H1 (cell line): Measurements from ENCODE around the gene ENKUR. TPM values are rescaled to one million over a fixed set of nuclear protein-coding genes. Genes with fewer than 3 reads are reported as not detected.

Source experiments
- CHD1 ChIP-seq: IDR thresholded peaks from 2 replicates; pipeline ENCODE4 v1.6.1; 2012; ENCODE audit warnings: low read depth, low read length, improper control_type of control experiment
- SP2 ChIP-seq: IDR thresholded peaks from 2 replicates; pipeline ENCODE4 v1.6.1; 2012; ENCODE audit warnings: mild to moderate bottlenecking, low read length, inconsistent platforms
- ZNF274 ChIP-seq: IDR thresholded peaks from 2 replicates; pipeline ENCODE4 v1.7.0; 2012; ENCODE audit warnings: low read length, borderline replicate concordance; ENCODE audit errors: extremely low read depth
- polyA plus RNA-seq, 7 experiments: library from polyadenylated mRNA; depleted of rRNA in 3 of 7; stranded (reverse) in 5 of 7; unstranded in 2 of 7; fragments of >200 nt in 5 of 7; fragments of 200-250 nt in 2 of 7; gene quantifications; 1 replicate in 5 of 7; 2 replicates in 1 of 7; 4 replicates in 1 of 7; pipeline versions ENCODE4 v1.2.1 to v1.2.3, GENCODE V29; 2011 to 2013; ENCODE audit warnings: missing spikeins in 2 of 7, mixed read lengths in 2 of 7
- total RNA-seq: library from RNA; stranded (reverse); fragmentation: NEBNext Ultra II Directional; extraction: Animal tissue kit (Norgen Biotek cat#: 25700); gene quantifications from 2 replicates; pipeline ENCODE4 v1.2.1, GENCODE V29; 2021
- TF ChIP-seq, protein P1 (sequence below), 3 experiments: IDR thresholded peaks; 1 replicate in 2 of 3; 2 replicates in 1 of 3; pipeline versions ENCODE4 v1.5.1 to v1.6.1; 2011; ENCODE audit warnings: low read length in 3 of 3, mild to moderate bottlenecking in 3 of 3, inconsistent platforms in 2 of 3, low read depth in 1 of 3, moderate library complexity in 1 of 3; ENCODE audit not compliant: insufficient read depth in 1 of 3; ENCODE audit errors: control extremely low read depth in 1 of 3

The ENKUR gene
- total and polyA plus RNA-seq, 2 of the 8 experiments (the other 6 are each of a cell fraction or from before 2014, with no cell fraction given): not detected

DNA sequence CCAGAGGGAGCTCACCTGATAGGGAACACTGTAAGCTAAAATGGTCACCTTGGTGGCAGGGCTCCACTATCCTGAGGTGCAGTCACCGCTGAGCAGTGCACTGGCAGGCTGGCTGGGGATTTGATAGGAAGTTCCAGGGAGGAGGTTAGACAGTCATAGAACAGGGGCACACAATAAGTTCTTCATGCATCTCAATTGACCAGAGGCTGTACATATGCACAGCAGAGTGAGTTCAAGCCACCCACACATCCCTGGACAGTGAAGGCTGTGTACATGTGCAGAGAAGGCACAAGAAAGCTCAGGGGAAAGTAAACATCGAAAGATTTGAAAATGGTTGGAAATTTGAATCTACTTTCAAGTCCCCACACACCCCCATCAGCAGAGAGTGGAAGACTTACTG, 77.4 kb downstream of the ENKUR start (continued):
- TF ChIP-seq, protein P1, sequence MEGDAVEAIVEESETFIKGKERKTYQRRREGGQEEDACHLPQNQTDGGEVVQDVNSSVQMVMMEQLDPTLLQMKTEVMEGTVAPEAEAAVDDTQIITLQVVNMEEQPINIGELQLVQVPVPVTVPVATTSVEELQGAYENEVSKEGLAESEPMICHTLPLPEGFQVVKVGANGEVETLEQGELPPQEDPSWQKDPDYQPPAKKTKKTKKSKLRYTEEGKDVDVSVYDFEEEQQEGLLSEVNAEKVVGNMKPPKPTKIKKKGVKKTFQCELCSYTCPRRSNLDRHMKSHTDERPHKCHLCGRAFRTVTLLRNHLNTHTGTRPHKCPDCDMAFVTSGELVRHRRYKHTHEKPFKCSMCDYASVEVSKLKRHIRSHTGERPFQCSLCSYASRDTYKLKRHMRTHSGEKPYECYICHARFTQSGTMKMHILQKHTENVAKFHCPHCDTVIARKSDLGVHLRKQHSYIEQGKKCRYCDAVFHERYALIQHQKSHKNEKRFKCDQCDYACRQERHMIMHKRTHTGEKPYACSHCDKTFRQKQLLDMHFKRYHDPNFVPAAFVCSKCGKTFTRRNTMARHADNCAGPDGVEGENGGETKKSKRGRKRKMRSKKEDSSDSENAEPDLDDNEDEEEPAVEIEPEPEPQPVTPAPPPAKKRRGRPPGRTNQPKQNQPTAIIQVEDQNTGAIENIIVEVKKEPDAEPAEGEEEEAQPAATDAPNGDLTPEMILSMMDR (IDR thresholded peaks at IDR 0.05; ENCODE audit: control extremely low read depth in 1 of 3, insufficient read depth in 1 of 3, low read depth in 1 of 3, low read length in 3 of 3): no peak
- no peak for TF ChIP-seq ZNF274
- TF ChIP-seq CHD1: no peak
- no peak for TF ChIP-seq SP2
